Activated naive CD8-positive, alpha-beta T cell treated with anti-CD3 and anti-CD28 coated beads, Interleukin-2, amount 50 U/mL, for 24 hours (primary cell): ENCODE data around the gene HHIPL1.

ENCODE experiments used
- ATAC-seq: fragments of 150-1000 bp; cut with Tn5 transposase; one replicate; pipeline ENCODE4 v1.10.0; 2021
- DNase-seq: peaks from one replicate; pipeline ENCODE4 v3.0.0; 2021
- H3K27ac Mint-ChIP-seq: one replicate; pipeline ENCODE4 v1.8.0; 2021; ENCODE audit warnings: mild to moderate bottlenecking, mixed read lengths
- H3K27me3 Mint-ChIP-seq: one replicate; pipeline ENCODE4 v1.8.0; 2021; ENCODE audit warnings: mixed read lengths
- H3K36me3 Mint-ChIP-seq: one replicate; pipeline ENCODE4 v1.8.0; 2021; ENCODE audit warnings: low read depth, mixed read lengths
- H3K4me1 Mint-ChIP-seq: one replicate; pipeline ENCODE4 v1.8.0; 2021; ENCODE audit warnings: mixed read lengths
- H3K4me3 Mint-ChIP-seq: one replicate; pipeline ENCODE4 v1.8.0; 2021; ENCODE audit warnings: mild to moderate bottlenecking, moderate library complexity, mixed read lengths
- H3K9me3 Mint-ChIP-seq: one replicate; pipeline ENCODE4 v1.8.0; 2021; ENCODE audit warnings: mixed read lengths

Gene HHIPL1

GRCh38 chr14:99689266-99690236 lies 44.6 kb downstream of the HHIPL1 start:
- Mint-ChIP-seq H3K36me3 (no peaks in the 10 kb centered on the region), H3K4me3 (no peak overlapping the region), H3K27ac (no peak overlapping the region), H3K27me3 (peaks cover 27% of the 10 kb centered on the region), H3K9me3 (no peaks in the 10 kb centered on the region), H3K4me1 (peaks cover 3% of the 10 kb centered on the region)
- DNase-seq (no peak), ATAC-seq (no peak)

- H3K9me3 Mint-ChIP-seq, result no peaks in the 10 kb centered on the region
- peaks cover 27% of the 10 kb centered on the region for H3K27me3 Mint-ChIP-seq
- no peak overlapping the region for H3K27ac Mint-ChIP-seq
- DNase-seq (no peak), ATAC-seq (no peak)
- peaks cover 2% of the 10 kb centered on the region for H3K4me1 Mint-ChIP-seq
- H3K4me3 Mint-ChIP-seq, result no peak overlapping the region
- no peaks in the 10 kb centered on the region for H3K36me3 Mint-ChIP-seq
Measured at GRCh38 chr14:99690636-99691035, 45.7 kb downstream of the HHIPL1 start.

- no peak for ATAC-seq
Measured at GRCh38 chr14:99691111-99691885, 46.4 kb downstream of the HHIPL1 start.

GRCh38 chr14:99693918-99694317 lies 49.0 kb downstream of the HHIPL1 start:
- Mint-ChIP-seq H3K27ac (no peak overlapping the region), H3K4me3 (no peak overlapping the region), H3K9me3 (no peaks in the 10 kb centered on the region), H3K27me3 (peaks cover 20% of the 10 kb centered on the region), H3K36me3 (no peaks in the 10 kb centered on the region), H3K4me1 (no peaks in the 10 kb centered on the region)
- ATAC-seq (no peak), DNase-seq (no peak)

More at GRCh38 chr14:99691111-99691885, 46.4 kb downstream of the HHIPL1 start:
- H3K27me3 Mint-ChIP-seq, result peaks cover 27% of the 10 kb centered on the region
- H3K4me3 Mint-ChIP-seq, result no peak overlapping the region
- peaks cover 2% of the 10 kb centered on the region for H3K4me1 Mint-ChIP-seq
- no peak overlapping the region for H3K27ac Mint-ChIP-seq
- no peaks in the 10 kb centered on the region for H3K36me3 Mint-ChIP-seq
- no peak for DNase-seq
- H3K9me3 Mint-ChIP-seq, result no peaks in the 10 kb centered on the region

GRCh38 chr14:99696929-99697328 lies 52.0 kb downstream of the HHIPL1 start:
- ATAC-seq (no peak), DNase-seq (no peak)
- no peak overlapping the region for H3K4me3 Mint-ChIP-seq
- no peak overlapping the region for H3K27ac Mint-ChIP-seq
- H3K27me3 Mint-ChIP-seq, result peaks cover 6% of the 10 kb centered on the region
- no peaks in the 10 kb centered on the region for H3K36me3 Mint-ChIP-seq
- no peaks in the 10 kb centered on the region for H3K9me3 Mint-ChIP-seq
- no peaks in the 10 kb centered on the region for H3K4me1 Mint-ChIP-seq

- H3K27ac Mint-ChIP-seq, result no peak overlapping the region
- peaks cover 3% of the 10 kb centered on the region for H3K36me3 Mint-ChIP-seq
- DNase-seq (no peak), ATAC-seq (no peak)
- H3K27me3 Mint-ChIP-seq, result peaks cover 8% of the 10 kb centered on the region
- H3K4me1 Mint-ChIP-seq, result no peaks in the 10 kb centered on the region
- peaks cover 6% of the 10 kb centered on the region for H3K9me3 Mint-ChIP-seq
- H3K4me3 Mint-ChIP-seq, result no peak overlapping the region
Measured at GRCh38 chr14:99698236-99698635, 53.3 kb downstream of the HHIPL1 start.

- Mint-ChIP-seq H3K9me3 (peaks cover 10% of the 10 kb centered on the region), H3K4me1 (no peaks in the 10 kb centered on the region), H3K4me3 (no peak overlapping the region), H3K27ac (no peak overlapping the region), H3K27me3 (peaks cover 9% of the 10 kb centered on the region), H3K36me3 (peaks cover 7% of the 10 kb centered on the region)
- DNase-seq (no peak), ATAC-seq (no peak)
Measured at GRCh38 chr14:99698642-99699041, 53.7 kb downstream of the HHIPL1 start.

GRCh38 chr14:99699085-99699760 lies 54.3 kb downstream of the HHIPL1 start:
- Mint-ChIP-seq H3K27me3 (peaks cover 6% of the 10 kb centered on the region), H3K9me3 (peaks cover 12% of the 10 kb centered on the region), H3K4me1 (no peaks in the 10 kb centered on the region), H3K4me3 (no peak overlapping the region), H3K27ac (no peak overlapping the region), H3K36me3 (peaks cover 10% of the 10 kb centered on the region)
- ATAC-seq (no peak), DNase-seq (no peak)

GRCh38 chr14:99699861-99700260 lies 54.9 kb downstream of the HHIPL1 start:
- H3K4me1 Mint-ChIP-seq, result no peaks in the 10 kb centered on the region
- peaks cover 12% of the 10 kb centered on the region for H3K9me3 Mint-ChIP-seq
- H3K36me3 Mint-ChIP-seq, result peaks cover 13% of the 10 kb centered on the region
- no peak overlapping the region for H3K27ac Mint-ChIP-seq
- ATAC-seq, result no peak
- DNase-seq, result no peak
- no peak overlapping the region for H3K4me3 Mint-ChIP-seq
- peaks cover 6% of the 10 kb centered on the region for H3K27me3 Mint-ChIP-seq

- H3K27ac Mint-ChIP-seq, result no peak overlapping the region
- peaks cover 6% of the 10 kb centered on the region for H3K27me3 Mint-ChIP-seq
- H3K36me3 Mint-ChIP-seq, result peaks cover 13% of the 10 kb centered on the region
- no peak overlapping the region for H3K4me3 Mint-ChIP-seq
- H3K4me1 Mint-ChIP-seq, result no peaks in the 10 kb centered on the region
- DNase-seq, result no peak
- peaks cover 12% of the 10 kb centered on the region for H3K9me3 Mint-ChIP-seq
- ATAC-seq, result no peak
Measured at GRCh38 chr14:99700379-99700778, 55.5 kb downstream of the HHIPL1 start.

- ATAC-seq (no peak), DNase-seq (no peak)
- H3K4me3 Mint-ChIP-seq, result no peak overlapping the region
- peaks cover 13% of the 10 kb centered on the region for H3K36me3 Mint-ChIP-seq
- no peak overlapping the region for H3K27ac Mint-ChIP-seq
- H3K27me3 Mint-ChIP-seq, result peaks cover 6% of the 10 kb centered on the region
- no peaks in the 10 kb centered on the region for H3K4me1 Mint-ChIP-seq
- peaks cover 12% of the 10 kb centered on the region for H3K9me3 Mint-ChIP-seq
Measured at GRCh38 chr14:99701260-99701659, 56.3 kb downstream of the HHIPL1 start.

- no peak overlapping the region for H3K27ac Mint-ChIP-seq
- H3K36me3 Mint-ChIP-seq, result peaks cover 13% of the 10 kb centered on the region
- no peak for DNase-seq
- H3K4me1 Mint-ChIP-seq, result no peaks in the 10 kb centered on the region
- peaks cover 12% of the 10 kb centered on the region for H3K9me3 Mint-ChIP-seq
- no peak for ATAC-seq
- H3K27me3 Mint-ChIP-seq, result peaks cover 6% of the 10 kb centered on the region
- no peak overlapping the region for H3K4me3 Mint-ChIP-seq
Measured at GRCh38 chr14:99702115-99702514, 57.2 kb downstream of the HHIPL1 start.

GRCh38 chr14:99703381-99703780 lies 58.5 kb downstream of the HHIPL1 start:
- H3K27ac Mint-ChIP-seq, result no peak overlapping the region
- no peaks in the 10 kb centered on the region for H3K4me1 Mint-ChIP-seq
- ATAC-seq (no peak), DNase-seq (no peak)
- H3K36me3 Mint-ChIP-seq, result peaks cover 13% of the 10 kb centered on the region
- H3K9me3 Mint-ChIP-seq, result peaks cover 12% of the 10 kb centered on the region
- H3K4me3 Mint-ChIP-seq, result no peak overlapping the region
- peaks cover 3% of the 10 kb centered on the region for H3K27me3 Mint-ChIP-seq

- Mint-ChIP-seq H3K36me3 (peaks cover 13% of the 10 kb centered on the region), H3K27ac (no peak overlapping the region), H3K9me3 (peaks cover 12% of the 10 kb centered on the region), H3K4me3 (no peak overlapping the region), H3K4me1 (no peaks in the 10 kb centered on the region), H3K27me3 (peaks cover 3% of the 10 kb centered on the region)
- no peak for DNase-seq
- no peak for ATAC-seq
Measured at GRCh38 chr14:99704037-99704436, 59.1 kb downstream of the HHIPL1 start.
